Renal pelvis (tissue), 4 donors: Measurements from ENCODE around the gene MEGF6. TPM values are rescaled to one million over a fixed set of nuclear protein-coding genes. Genes with fewer than 3 reads are reported as not detected.

Experiments
- DNase-seq: peaks from one replicate; pipeline ENCODE4 v3.0.0-alpha.2; 2013
- polyA plus RNA-seq, 3 donors: library from polyadenylated mRNA; unstranded; fragments of 120-200 nt; gene quantifications; one replicate each; pipeline ENCODE4 v1.2.1, GENCODE V29; 2013; ENCODE audit not compliant: insufficient read length in 3 of 3

The MEGF6 gene
- polyA plus RNA-seq, 3 donors: 11.0 to 20.6 (median 15.0) TPM

DNA sequence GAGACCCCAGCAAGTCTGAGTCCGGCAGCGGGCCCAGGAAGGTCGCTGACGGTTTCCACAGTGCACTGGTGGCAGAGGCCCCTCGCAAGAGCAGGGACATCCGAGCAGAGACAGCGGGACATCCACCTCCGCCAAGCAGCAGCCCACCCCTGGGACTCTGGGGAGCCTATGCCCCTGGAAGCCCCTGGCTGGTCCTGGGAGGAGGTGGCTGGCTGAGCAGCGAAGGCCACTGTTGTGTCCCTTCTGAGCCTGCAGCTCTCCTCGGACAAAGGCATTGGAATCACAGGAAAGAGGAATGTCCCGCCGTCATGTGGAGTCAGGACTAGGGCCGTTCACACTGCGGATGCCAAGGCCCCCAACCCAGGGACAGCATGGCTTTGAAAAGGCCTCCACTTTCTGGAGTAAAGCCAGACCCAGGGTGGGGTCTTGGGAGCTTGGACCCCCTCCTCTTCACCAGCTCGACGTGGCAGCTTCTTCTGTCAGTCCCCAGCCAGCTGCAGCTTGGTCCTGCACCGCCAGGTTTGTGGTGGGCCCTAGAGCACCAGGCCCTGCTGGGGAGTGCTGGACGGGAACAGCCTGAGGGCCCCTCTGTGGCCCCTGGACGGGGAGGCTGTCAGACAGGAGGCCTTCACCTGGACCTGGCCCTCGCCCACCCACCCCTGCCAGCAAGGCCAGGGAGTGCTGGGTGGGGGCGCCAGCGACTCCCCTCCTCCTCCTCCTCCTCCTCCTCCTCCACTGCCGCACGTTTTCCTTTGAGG lies 1.4 kb downstream of the MEGF6 start:
- DNase-seq: no peak

DNA sequence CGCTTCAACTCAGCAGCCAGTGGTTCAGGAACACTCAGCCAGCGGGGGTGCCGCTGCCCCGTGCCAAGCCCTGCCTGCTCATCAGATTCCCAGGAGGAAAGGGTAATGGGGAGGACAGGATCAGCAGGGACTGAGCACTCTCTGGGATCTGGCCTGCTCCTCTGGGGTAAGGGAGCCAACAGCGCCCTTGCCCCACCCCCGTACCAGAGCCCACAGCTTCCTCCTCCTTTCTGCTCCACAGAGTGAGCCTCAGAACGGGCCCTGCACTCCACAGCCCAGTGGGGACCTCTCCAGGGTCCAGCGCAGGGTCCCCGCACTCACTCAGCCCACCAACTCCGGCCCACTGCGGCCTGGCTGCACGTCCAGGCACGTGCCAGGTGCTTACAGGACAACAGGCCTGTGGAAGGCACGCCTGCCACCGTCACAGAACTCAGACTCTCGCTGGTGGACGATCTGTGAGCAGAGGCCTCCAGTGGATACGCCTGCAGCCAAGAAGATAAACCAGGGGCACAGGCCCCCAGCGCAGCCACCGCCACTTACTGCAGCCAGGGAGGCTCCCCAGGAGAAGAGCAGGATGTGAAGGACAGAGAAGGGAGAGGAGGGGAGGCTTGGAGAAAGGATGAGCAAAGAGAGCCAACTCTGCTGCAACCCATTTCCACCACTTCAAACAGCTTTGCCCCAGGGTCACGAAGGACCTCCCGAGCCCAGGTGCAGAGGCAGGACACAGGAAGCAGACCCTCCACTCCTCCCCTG lies 2.1 kb downstream of the MEGF6 start:
- DNase-seq: no peak

DNA sequence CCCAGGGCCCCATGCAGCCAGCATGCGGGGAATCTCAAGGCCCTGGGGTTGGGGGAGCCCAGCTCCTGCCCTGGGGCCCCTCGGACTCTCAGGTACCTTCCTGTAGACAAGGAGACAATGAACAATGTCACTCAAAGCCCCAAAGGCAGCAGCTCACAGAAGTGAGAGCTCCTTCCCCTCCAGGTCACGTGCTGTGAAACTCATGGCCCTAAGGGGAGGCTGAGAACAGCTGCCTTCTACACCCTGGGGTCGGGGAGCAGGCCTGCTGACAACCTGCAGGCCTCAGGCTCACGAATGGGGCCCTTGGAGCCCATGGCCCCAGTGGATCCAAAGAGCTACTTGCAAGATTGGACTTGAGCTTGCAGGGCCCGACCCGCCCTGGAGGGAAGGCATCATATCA lies 3.2 kb downstream of the MEGF6 start:
- DNase-seq: no peak

DNA sequence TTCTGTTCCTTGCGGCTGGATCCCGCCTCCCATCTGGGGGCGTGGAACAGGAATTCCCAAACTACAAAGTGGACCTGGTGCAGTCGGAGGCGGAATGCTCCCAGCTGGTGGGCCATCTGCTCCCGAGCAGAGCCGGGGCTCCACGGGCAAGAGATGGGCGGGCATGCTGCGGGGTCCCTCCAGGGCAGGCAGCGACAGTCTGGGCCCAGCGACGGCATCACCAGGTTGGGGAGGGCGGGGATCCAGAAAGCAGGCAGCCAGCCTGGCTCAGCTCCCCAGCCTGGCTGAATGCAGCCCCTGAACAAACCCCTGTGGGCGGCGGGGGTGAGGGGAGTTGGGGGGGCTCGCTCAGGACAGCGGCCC lies 3.6 kb downstream of the MEGF6 start:
- no peak for DNase-seq

DNA sequence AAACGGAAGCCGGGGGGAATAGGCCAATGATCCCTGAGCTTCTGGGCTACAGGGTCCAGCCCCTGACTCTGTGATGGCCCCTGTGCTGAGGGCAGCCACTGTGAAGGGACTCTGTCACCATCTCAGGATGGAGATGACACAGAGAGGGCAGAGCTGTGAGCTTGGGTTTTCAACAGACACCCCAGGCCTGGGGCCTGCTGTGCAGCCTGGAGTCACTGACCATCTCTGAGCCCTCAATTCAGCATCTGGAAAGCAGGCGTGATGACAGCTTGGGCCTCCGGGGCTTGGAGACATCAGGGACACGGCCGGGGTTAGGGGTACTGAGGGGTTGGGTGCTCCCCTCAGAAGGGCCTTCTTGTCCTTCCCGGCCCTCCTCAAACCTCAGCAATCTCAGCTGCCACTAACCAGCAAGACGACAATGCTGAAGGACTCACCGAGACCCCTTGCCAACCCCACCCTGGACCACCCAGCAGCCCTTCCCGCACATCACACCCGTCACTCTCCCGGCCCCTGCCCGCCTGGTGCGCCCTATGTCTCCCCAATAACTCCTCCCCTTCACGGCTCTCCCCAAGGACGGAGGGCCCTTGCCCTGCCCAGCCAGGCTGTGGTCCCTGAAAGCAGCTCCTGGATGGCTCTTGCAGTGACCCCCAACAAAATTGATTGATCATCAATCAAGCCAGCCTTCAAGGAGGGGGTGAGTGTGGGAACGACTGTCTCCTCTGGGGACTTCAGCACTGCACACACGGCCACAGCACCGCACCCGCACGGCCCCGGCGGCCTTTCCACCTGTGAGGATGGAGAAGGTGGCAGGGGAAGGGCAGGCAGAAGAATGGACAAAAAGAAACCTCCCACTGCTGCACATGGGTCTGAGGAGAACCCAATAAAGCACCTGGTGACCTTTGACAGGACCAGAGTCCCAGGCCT lies 4.3 kb downstream of the MEGF6 start:
- no peak for DNase-seq

DNA sequence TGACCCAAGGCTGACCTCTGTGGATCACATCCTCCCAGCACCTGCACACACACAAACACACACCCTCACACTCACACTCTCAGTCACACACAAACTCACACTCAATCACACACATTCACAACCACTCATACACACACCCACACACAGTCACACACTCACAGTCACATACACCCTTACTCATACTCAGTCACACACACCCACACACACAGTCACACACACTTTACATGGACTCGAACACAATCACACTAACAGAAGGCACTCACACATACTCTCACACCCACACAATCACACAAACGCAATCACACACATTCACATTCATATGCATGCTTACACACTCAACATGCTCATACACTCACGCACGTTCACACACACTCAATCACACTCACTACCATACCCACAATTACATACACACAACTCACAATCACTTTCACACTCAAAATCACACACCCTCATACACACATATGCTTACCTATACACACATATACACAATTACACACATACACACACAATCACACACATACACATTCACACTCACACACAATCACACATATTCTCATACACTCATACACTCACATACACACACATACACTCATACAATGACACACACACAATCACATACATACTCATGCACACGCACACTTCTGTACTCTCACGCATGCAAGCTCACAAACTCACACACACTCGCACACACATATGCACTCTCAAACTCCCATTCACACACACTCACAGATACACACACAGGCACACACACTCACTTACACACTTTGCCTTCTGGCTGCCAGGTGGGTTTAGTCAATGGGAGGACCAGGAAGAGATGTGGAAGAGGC lies 6.1 kb downstream of the MEGF6 start:
- DNase-seq: no peak

DNA sequence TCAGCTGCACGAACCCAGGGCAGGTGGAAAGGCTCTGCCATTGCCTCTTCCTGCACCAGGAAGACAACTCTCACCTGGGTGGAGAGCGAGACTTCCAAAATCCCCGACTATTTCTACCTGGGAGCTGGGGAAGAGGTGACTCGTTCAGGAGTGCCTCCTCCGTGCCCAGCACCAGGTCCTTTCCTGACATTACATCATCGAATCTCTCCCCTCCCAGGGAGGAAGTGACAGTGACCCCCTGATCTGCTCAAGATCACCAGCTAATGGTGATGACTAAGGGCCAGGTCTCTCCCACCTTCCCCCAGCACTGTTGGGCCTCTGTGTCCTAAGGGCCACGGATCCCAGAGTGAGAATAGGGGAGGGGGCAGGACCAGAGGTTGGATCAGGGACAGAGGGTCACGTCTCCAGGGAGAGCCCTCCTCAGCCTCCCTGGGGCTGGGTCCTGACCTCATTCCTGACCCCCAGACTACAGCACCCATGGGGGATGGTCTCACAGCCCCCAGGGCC lies 6.8 kb downstream of the MEGF6 start:
- no peak for DNase-seq

DNA sequence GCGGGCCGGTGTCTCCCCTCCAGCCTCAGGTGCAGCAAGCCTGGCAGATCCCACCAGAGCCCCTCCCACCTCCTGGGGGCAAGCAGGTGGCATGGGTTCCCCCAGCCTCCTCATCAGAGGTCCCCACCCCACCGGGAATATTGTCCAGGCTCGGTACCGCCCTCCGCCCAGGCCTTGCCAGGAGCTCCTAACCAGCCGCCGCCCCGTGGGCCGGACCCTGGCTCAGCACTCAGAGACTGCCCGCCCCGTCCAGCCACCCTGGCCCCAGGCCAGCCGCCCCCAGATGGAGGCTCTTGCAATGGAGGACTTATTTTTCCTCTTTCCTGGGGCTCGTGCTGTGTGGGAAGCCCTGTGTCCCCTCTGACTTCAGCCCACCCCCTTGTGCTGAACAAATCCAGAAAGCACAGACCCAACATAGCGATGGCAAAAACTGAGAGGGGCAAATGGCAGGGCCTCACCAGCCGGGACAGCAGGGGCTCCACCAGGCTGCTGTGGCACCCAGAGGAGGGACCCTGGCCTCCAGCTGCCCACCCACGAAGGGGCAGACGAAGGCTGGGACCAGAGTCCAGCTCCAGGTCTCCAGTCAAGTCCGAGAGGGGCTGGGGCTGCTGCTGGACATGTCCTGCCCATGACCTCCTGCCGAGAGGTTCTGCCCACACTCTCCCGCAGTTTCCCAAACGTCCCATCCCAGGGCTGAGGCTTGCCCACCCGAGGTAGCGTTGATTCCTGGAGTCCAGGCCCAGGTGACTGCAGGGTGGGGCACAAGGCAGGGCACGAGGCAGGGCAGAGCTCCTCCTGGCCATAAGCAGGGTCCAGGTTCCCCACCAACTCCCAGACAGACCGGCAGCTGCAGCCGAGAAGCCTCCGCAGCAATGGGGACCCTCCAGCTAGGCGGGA lies 7.5 kb downstream of the MEGF6 start:
- DNase-seq: no peak

DNA sequence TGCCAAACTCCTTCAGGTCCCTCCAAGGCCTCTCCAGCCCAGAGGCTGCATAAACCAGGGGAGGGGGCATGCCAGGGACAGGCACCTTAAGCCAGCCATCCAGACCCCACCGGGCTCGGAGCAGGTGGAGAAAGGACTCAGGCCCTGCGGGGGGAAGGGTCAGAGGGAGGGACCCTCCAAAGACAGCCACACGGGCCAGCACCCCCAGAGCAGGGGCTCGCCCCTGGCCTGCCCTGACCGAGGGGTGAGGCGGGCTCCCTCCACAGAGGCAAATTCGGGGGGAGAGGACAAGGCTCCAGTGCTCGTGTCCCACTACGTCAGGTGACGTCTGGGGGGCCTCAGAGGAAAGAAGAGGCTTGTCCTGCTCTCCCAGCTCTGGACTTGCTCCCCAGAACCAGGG lies 8.2 kb downstream of the MEGF6 start:
- DNase-seq: no peak

DNA sequence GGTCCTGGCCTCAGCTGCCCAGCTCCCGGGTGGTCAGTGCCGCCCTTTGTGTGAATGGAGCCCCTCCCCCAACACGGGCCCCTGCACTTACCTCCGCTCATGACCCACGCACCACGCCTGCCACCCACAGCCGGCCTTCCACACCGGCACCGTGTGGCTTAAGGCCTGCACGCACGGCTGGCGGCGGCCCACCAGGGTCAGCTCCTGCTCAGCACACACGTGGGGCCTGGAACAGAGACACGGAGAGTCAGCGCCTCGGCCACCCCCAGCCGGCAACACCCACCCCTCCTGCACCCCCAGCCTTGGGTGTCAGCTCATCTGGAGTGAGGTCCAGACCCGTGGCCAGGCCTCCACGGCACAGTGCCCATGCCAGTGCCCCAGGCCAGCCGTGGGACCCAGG lies 8.9 kb downstream of the MEGF6 start:
- no peak for DNase-seq

DNA sequence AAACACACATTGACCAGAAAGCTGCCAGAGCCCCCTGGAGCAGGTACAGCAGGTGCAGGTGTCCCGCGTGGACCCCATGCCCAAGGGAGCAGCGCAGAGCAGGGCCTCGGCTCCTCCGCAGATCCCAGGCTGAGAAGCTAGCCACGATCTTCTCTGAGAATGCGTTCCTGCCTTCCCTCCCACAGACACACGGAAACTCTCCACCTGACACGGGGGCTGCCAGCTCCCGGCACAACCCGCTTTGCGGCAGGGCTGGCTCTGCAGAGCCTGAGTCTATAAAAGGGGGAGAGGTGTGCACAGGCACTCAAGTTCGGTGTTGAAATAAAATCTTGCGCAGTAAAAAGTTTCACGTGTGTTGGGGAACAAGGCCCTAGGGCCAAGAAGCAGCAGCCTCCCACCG lies 9.6 kb downstream of the MEGF6 start:
- DNase-seq: no peak

DNA sequence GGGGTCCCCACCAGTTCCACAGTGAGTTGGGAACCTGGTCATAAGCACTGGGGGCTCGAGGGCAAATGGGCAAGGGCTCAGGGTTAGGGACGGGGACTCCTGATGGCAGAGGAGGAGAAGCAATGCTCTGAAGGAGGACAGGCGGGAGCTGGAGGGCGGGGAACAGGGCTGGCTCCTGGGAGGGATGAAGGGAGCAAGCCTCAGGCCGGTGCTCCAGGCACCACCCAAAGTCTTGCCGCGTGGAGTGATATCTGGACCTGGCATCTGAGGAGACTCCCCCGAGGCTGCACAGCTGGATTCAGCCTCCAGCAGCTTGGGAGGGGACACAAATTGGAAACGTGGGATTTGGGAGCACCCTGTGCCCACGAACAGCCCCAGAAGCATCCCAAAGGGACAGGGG lies 11.0 kb downstream of the MEGF6 start:
- DNase-seq: no peak

DNA sequence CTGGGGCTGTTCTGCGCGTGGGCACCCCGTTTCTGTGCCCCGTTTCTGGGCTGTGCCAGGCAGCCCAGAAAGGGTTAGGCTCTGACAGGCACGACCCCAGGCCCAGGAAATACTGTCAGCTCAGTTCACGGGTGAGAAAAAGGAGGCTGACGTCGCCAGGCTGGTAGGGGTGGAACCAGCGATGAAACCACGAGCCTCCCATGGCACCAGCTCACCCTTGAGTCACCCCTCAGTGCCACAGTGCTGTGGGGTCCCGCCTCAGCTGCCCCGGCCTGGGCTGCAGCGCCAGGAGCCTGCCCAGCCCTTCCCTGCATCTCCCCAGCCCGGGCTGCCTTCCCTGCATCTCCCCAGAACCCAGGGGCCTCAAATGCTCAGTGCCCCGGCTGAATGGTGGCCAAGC lies 11.5 kb downstream of the MEGF6 start:
- DNase-seq: no peak

DNA sequence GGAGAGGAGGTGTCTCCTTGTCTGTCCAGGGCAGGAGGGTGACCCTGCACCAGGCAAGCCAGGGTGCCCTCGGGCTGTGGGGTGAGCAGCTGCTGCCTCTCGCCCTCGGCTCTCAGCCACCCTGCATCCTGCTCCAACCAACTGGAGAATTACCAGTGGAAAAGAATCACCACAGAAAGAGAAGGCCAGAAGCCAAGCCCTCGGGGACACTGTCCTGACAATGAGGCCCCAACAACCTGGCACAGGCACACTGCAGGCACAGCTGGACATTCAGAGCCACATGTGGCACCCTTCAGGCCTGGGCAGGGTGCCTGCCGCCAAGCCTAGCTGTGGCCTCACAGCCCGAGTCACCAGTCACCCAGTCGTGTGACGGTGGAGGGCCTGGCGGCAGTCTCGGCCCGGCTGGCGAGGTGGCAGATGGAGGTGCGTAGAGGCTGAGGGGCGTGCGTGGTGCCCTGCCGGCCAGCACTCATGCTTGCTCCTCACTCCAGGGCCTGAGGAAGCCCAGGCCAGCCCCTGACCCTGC lies 12.0 kb downstream of the MEGF6 start:
- DNase-seq: no peak

DNA sequence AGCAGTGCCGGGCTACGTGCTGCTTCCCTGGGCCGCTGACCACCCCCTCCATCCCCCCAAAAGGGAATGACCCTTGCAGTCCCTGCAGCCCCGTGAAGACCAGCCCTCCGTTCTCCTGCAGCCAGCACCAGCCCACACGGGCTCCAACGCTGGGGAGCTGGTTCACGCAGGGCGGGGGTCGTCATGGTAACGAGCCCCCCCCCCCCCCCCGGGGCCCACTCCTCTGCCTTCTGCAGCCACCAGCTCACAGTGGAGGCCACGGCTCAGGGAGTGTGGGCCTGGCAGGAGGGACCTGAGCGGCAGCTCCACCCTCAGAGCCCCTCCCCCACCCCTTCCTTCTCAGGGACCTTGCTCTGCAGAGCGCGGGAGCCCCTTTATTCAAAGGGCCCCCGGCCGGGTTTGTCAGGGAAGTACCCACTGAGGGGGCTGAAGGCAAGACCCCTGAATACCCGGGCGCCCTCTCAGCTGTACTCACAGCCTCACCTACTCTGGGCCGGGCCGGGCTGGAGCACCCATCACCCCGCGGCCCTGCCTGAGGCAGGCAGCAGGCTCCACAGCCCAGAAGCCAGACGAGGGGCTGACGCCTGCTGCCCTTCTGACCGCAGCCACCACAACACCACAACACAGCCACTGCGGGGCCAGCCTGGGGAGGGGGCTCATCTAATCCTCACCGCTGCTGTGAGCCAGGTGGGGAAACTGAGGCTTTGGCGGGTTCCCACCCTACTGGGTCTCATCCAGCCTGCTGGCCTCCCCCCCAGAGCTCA lies 12.6 kb downstream of the MEGF6 start:
- no peak for DNase-seq

DNA sequence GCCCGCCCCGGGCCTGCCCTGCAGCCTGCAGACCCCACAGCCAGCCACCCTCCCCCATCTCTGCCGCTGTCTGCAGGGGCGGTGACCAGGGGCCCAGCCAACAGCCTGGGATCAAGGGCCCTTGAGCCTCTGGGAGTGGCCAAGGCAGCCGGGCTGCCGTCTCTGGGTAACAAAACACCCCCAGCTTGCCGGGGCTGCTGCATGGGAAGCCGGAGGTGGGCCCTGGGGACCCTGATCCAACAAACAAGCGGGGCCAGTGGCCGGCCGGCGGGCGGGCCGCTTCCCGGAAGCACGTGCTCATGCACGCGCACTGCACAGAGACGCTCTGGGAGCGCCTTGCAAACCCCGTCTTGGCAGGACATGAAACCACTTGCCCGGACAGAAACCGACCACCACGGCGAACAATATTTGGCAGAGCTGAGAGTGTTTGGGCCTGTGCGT lies 13.2 kb downstream of the MEGF6 start:
- no peak for DNase-seq

DNA sequence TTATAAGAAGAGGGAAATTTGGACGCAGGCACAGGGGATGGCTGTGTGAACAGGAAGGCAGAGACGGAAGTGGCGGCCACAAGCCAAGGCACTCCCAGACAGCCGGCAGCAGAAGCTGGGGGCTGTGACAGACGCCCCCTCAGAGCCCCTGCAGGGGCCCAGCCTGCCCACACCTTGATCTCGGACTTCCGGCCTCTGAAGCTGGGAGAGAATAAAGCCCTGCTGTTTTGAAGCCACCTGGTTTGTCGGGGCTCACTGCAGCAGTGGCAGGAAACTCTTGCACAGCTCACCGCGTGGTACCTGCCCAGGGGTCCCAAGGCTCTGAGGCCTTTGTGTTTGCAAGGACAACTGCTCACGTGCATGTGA lies 13.7 kb downstream of the MEGF6 start:
- no peak for DNase-seq

DNA sequence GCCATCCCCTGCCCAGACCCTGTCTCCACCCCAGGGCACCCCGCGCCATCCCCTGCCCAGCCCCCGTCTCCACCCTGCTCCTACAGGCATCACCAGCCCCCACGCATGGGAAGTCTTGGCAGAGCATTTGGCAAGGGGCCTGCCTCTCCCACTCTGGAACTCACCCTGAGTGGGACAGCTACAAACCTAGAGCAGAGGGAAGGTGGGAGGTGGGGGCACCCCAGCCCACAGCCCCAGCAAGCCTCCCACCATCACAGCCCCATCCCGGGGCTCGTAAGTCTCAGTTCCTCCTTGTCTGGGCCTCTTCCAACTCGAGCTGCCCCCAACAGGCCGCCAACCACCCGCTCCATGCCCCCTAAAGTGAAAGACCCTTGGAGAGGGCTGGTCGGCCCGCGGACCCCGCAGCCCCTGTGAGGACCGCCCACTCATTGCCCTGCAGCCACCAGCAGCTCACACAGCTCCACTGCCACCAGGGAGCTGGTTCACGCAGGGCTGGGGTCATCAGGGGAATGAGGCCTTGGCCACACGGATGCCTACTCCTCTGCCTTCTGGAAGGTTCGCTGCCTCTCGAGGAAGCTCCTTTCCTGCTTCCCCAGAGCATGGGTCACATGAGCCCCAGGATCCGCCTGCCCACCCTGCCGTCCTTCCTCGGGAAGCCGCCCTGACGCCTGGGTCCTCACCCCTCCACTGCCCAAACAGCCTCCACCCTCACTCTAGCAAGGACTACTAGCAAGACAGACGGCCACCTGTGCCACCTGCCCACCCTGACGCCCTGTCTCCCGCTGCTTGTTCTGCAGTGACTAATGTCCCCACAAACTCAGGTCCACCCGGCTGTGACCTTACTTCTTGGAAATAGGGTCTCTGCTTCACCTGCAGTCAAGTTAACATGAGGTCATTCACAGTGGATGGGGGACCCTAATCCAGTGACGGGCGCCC lies 14.4 kb downstream of the MEGF6 start:
- DNase-seq: no peak
